OCI-LY1 (cell line): ENCODE measurements around the gene SLC12A8.

Experiments
- H2AFZ ChIP-seq: fragments of 200-600 bp; sonication (generic), shearing (Covaris generic); 2 replicates; pipeline ENCODE4 v1.6.0; 2014; ENCODE audit warnings: antibody characterized with exemption, mild to moderate bottlenecking, low read length
- H3F3A ChIP-seq: fragments of 200-600 bp; sonication (generic), shearing (Covaris generic); 2 replicates; pipeline ENCODE4 v1.6.0; 2014; ENCODE audit warnings: mild to moderate bottlenecking, antibody characterized with exemption, low read length, moderate library complexity; ENCODE audit not compliant: insufficient read depth
- H3K27ac ChIP-seq: fragments of 200-600 bp; sonication (generic); 2 replicates; pipeline ENCODE4 v1.5.1; 2014; ENCODE audit warnings: low read length, mixed run types, mild to moderate bottlenecking, low read depth; ENCODE audit not compliant: poor library complexity, severe bottlenecking
- H3K27me3 ChIP-seq: fragments of 200-600 bp; sonication (generic); 2 replicates; pipeline ENCODE4 v1.6.0; 2014; ENCODE audit warnings: antibody characterized with exemption, mild to moderate bottlenecking, low read length, moderate library complexity; ENCODE audit not compliant: insufficient read depth
- H3K36me3 ChIP-seq: fragments of 200-600 bp; sonication (generic); 2 replicates; pipeline ENCODE4 v1.6.1; 2014; ENCODE audit warnings: mild to moderate bottlenecking, antibody characterized with exemption, low read length, moderate library complexity, mixed read lengths; ENCODE audit not compliant: insufficient read depth
- H3K4me1 ChIP-seq: fragments of 200-600 bp; sonication (generic); 2 replicates; pipeline ENCODE4 v1.5.1; 2014; ENCODE audit warnings: mild to moderate bottlenecking, low read length, moderate library complexity; ENCODE audit not compliant: insufficient read depth, severe bottlenecking
- H3K4me2 ChIP-seq: fragments of 200-600 bp; sonication (generic), shearing (Covaris generic); 2 replicates; pipeline ENCODE4 v1.6.1; 2014; ENCODE audit warnings: low read length
- H3K4me3 ChIP-seq: fragments of 200-600 bp; sonication (generic); 2 replicates; pipeline ENCODE4 v1.5.1; 2014; ENCODE audit warnings: low read length, low read depth, mild to moderate bottlenecking, mixed read lengths; ENCODE audit not compliant: poor library complexity, severe bottlenecking
- H3K79me2 ChIP-seq: fragments of 200-600 bp; shearing (Covaris generic); 2 replicates; pipeline ENCODE4 v1.6.1; 2016; ENCODE audit warnings: mixed run types, low read length, mixed read lengths; ENCODE audit not compliant: insufficient read depth
- H3K9ac ChIP-seq: fragments of 200-600 bp; sonication (generic), shearing (Covaris generic); 2 replicates; pipeline ENCODE4 v1.6.1; 2014; ENCODE audit warnings: mild to moderate bottlenecking, low read length, mixed read lengths
- H3K9me2 ChIP-seq: fragments of 200-600 bp; sonication (generic), shearing (Covaris generic); 2 replicates; pipeline ENCODE4 v1.6.1; 2014; ENCODE audit warnings: low read depth, mild to moderate bottlenecking, low read length, mixed read lengths
- H3K9me3 ChIP-seq: fragments of 200-600 bp; shearing (Covaris generic); 2 replicates; pipeline ENCODE4 v1.6.1; 2014; ENCODE audit warnings: low read length, mixed read lengths
- H4K20me1 ChIP-seq: fragments of 200-600 bp; sonication (generic), shearing (Covaris generic); 2 replicates; pipeline ENCODE4 v1.6.0; 2016; ENCODE audit warnings: mild to moderate bottlenecking, low read length; ENCODE audit not compliant: insufficient read depth
- EZH2 ChIP-seq: fragments of 200-600 bp; sonication (generic), shearing (Covaris generic); IDR thresholded peaks from 2 replicates; pipeline ENCODE4 v1.8.0; 2017; ENCODE audit warnings: borderline replicate concordance, mixed run types, mild to moderate bottlenecking, antibody characterized with exemption, low read length, moderate library complexity, mixed read lengths
- TF ChIP-seq, protein P1 (sequence below): fragments of 200-600 bp; sonication (generic), shearing (Covaris generic); IDR thresholded peaks from 2 replicates; pipeline ENCODE4 v1.5.1; 2017; ENCODE audit warnings: mild to moderate bottlenecking, antibody characterized with exemption, low read length, moderate library complexity, mixed read lengths

SLC12A8 gene

DNA sequence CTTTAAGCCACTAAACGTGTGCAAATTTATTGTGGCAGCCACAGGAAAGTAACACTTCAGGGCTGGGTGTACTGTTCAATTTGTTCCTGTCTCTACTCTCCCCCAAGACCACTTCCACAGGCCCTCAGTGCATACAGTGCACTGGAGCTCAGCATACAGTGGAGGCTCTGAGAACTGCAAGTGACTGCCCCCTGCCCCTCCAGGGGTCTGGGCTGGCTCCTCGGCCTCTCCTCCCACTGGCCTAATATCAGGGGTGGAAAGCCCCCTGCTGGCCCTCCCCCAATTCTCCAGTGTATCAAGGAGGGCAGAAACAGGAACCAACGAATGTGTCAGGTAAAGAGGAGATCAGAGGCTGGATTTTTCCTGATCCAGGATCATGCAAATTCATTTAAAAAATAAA, 136.8 kb downstream of the SLC12A8 start:
- Histone ChIP-seq H4K20me1 (no peaks in the 10 kb centered on the region), H3K36me3 (no peaks in the 10 kb centered on the region), H3K9me3 (no peaks in the 10 kb centered on the region), H3K9me2 (no peaks in the 10 kb centered on the region), H3K4me3 (no peak overlapping the region), H3K27me3 (no peaks in the 10 kb centered on the region), H3K4me1 (no peaks in the 10 kb centered on the region), H3K9ac (no peak overlapping the region), H3F3A (no peaks in the 10 kb centered on the region), H2AFZ (no peak overlapping the region), H3K27ac (no peak overlapping the region), H3K79me2 (no peaks in the 10 kb centered on the region), H3K4me2 (no peak overlapping the region)
- TF ChIP-seq EZH2: no peak
- TF ChIP-seq, protein P1, sequence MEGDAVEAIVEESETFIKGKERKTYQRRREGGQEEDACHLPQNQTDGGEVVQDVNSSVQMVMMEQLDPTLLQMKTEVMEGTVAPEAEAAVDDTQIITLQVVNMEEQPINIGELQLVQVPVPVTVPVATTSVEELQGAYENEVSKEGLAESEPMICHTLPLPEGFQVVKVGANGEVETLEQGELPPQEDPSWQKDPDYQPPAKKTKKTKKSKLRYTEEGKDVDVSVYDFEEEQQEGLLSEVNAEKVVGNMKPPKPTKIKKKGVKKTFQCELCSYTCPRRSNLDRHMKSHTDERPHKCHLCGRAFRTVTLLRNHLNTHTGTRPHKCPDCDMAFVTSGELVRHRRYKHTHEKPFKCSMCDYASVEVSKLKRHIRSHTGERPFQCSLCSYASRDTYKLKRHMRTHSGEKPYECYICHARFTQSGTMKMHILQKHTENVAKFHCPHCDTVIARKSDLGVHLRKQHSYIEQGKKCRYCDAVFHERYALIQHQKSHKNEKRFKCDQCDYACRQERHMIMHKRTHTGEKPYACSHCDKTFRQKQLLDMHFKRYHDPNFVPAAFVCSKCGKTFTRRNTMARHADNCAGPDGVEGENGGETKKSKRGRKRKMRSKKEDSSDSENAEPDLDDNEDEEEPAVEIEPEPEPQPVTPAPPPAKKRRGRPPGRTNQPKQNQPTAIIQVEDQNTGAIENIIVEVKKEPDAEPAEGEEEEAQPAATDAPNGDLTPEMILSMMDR: no peak

DNA sequence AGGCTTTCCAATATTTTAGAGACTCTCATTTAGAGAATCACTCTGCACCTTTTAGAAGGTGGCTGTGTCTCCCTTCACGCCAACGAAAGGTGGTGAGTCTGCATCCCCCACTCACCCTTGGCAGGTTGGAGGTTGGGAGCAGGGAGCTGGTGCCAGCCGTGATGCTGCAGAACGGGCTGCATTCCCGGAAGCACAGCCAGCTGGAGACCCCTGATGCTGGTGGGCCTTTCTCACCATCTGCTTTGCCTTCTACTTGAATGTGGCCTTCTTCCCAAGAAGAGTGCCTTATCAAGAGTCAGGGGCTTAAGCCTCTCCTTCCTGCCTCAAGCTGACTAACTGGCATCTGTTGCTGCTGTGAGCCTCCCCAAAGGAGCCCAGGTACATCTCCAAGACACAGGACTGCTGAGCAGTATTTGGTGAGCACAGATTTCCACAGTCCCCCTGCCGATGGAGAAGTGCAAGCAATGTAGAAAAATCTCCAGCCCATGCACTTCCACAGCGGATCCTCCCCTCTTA, 139.1 kb downstream of the SLC12A8 start:
- Histone ChIP-seq H3F3A (no peaks in the 10 kb centered on the region), H3K36me3 (no peaks in the 10 kb centered on the region), H3K79me2 (no peaks in the 10 kb centered on the region), H3K27me3 (no peaks in the 10 kb centered on the region), H3K4me3 (no peak overlapping the region), H3K9me3 (no peaks in the 10 kb centered on the region), H4K20me1 (no peaks in the 10 kb centered on the region), H3K4me1 (no peaks in the 10 kb centered on the region), H3K9me2 (no peaks in the 10 kb centered on the region), H3K27ac (no peak overlapping the region), H3K9ac (no peak overlapping the region), H3K4me2 (no peak overlapping the region), H2AFZ (no peak overlapping the region)
- TF ChIP-seq, protein P1: no peak
- TF ChIP-seq EZH2: no peak

DNA sequence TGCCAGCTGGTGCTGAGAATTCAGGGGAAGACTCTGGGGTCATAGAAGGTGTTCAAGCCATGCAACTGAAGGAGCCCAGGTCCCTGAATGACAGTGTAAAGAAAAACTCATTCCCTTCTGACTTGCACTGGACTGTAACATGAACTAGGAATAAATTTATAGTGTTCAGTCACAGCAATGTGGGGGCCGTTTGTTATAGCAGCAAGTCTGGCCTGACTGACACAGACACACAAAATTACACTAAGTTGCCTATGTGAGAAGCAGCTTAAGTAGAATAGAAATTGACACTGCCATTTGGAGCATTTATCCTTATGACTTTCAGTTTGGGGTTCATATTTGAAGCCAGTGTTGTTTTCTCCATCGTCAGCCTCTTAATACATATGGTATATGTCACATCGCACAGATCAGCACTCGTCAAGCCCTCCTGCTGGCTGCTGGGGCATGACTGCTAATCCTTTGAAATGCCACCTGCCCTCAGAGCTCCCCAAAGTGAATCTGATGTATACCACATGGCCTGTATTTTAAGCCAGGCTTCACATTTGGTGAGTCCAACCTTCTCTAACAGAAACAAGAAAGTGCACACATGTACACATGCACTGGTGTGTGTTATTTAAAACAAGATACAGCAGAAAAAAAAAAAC, 139.7 kb downstream of the SLC12A8 start:
- H4K20me1 ChIP-seq: no peaks in the 10 kb centered on the region
- H3K27ac ChIP-seq: no peak overlapping the region
- H3F3A ChIP-seq: no peaks in the 10 kb centered on the region
- H3K4me3 ChIP-seq: no peak overlapping the region
- TF ChIP-seq, protein P1: no peak
- TF ChIP-seq EZH2: no peak
- no peak overlapping the region for H2AFZ ChIP-seq
- no peaks in the 10 kb centered on the region for H3K9me2 ChIP-seq
- H3K4me2 ChIP-seq: no peak overlapping the region
- no peaks in the 10 kb centered on the region for H3K36me3 ChIP-seq
- no peaks in the 10 kb centered on the region for H3K4me1 ChIP-seq
- H3K79me2 ChIP-seq: no peaks in the 10 kb centered on the region
- H3K9me3 ChIP-seq: no peaks in the 10 kb centered on the region
- H3K9ac ChIP-seq: no peak overlapping the region
- no peaks in the 10 kb centered on the region for H3K27me3 ChIP-seq
